ENCODE data around the gene DCLK1. TPM values are rescaled to one million over a fixed set of nuclear protein-coding genes. Genes with fewer than 3 reads are reported as not detected.

Gene DCLK1
- total RNA-seq, 5 donors from 2014 or later (not counting 1 experiment from before 2014, with no cell fraction given): 0.03 to 0.09 TPM; not detected in 3

- Mint-ChIP-seq H3K9me3 (peaks cover 0 to 11% (median 4%) of the 10 kb centered on the region in 3 donors), H3K4me1 (no peaks in the 10 kb centered on the region), H3K36me3 (no peaks in the 10 kb centered on the region), H3K27me3 (peaks cover 18 to 36% of the 10 kb centered on the region in 2 donors), H3K4me3 (no peak overlapping the region), H3K27ac (no peak overlapping the region)
- 24% methylated on average over 10 of the region's 12 CpGs for WGBS (ENCODE audit: insufficient coverage)
- Histone ChIP-seq H3K27me3 (replicated peaks in 1 of 2; ENCODE audit: control insufficient read depth in 2 of 2, extremely low read depth in 1 of 2, insufficient read depth in 2 of 2, low read length in 1 of 2) (peaks cover 4 to 7% of the 10 kb centered on the region in 2 experiments), H3K9me3 (no peaks in the 10 kb centered on the region), H3K36me3 (ENCODE audit: control insufficient read depth in 2 of 2, extremely low read depth in 1 of 2, insufficient read depth in 1 of 2, low read length in 1 of 2) (no peaks in the 10 kb centered on the region), H3K4me1 (ENCODE audit: control insufficient read depth in 1 of 2, extremely low read depth in 1 of 2, insufficient read depth in 2 of 2, low read length in 2 of 2) (no peaks in the 10 kb centered on the region), H3K27ac (ENCODE audit: low read length) (no peak overlapping the region), H3K4me3 (ENCODE audit: control insufficient read depth in 1 of 2, extremely low read depth in 1 of 2, low read length in 1 of 2) (no peak overlapping the region)
- ATAC-seq (replicated peaks in 1 of 4) (no peak), DNase-seq (no peak)
- ChIA-PET POLR2A (no interaction called here), CTCF (interaction anchor here in 1 of 2 donors (0.8 kb wide), 1 partner anchor 1541 kb away, joined by 3 read pairs; no protein-coding TSS in a partner anchor)
Measured at GRCh38 chr13:35855531-35856019, 275.6 kb downstream of the DCLK1 start.

- H3K27me3 ChIP-seq (replicated peaks in 1 of 2; ENCODE audit: control insufficient read depth in 2 of 2, extremely low read depth in 1 of 2, insufficient read depth in 2 of 2, low read length in 1 of 2): peaks cover 4 to 7% of the 10 kb centered on the region in 2 experiments
- CTCF ChIA-PET: no interaction called here
Measured at GRCh38 chr13:35854286-35854685, 276.9 kb downstream of the DCLK1 start.

DNA sequence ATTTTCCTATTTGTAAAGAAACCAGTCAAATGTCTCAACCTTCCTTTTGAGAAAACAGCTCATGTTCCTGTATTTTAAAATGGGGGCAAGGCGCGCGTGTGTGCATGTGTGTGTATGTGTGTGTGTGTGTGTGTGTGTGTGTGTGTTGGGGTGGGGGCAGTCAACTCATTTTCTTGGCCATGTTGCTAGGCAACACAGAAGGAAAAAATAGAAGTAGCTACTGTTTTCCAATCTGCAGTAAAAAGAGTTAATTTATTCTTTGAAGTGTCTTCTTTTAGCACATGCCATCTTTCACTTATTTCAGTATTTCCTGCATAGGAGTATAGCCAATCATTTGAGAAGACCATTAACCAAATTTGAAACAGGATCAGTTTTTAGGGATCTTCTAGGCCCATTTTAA is 279.3 kb downstream of the DCLK1 start:
- H3K27me3 Mint-ChIP-seq: peaks cover 10 to 24% of the 10 kb centered on the region in 2 donors
- no peaks in the 10 kb centered on the region for H3K4me1 Mint-ChIP-seq
- H3K4me3 ChIP-seq (ENCODE audit: control insufficient read depth in 1 of 2, extremely low read depth in 1 of 2, low read length in 1 of 2): no peak overlapping the region
- H3K27ac Mint-ChIP-seq: no peak overlapping the region
- no peaks in the 10 kb centered on the region for H3K4me1 ChIP-seq (ENCODE audit: control insufficient read depth in 1 of 2, extremely low read depth in 1 of 2, insufficient read depth in 2 of 2, low read length in 2 of 2)
- peaks cover 4 to 7% of the 10 kb centered on the region in 2 experiments for H3K27me3 ChIP-seq (replicated peaks in 1 of 2; ENCODE audit: control insufficient read depth in 2 of 2, extremely low read depth in 1 of 2, insufficient read depth in 2 of 2, low read length in 1 of 2)
- ChIA-PET CTCF (no interaction called here), POLR2A (no interaction called here)
- H3K9me3 ChIP-seq: no peaks in the 10 kb centered on the region
- no peaks in the 10 kb centered on the region for H3K36me3 Mint-ChIP-seq
- H3K9me3 Mint-ChIP-seq: peaks cover 0 to 5% (median 4%) of the 10 kb centered on the region in 3 donors
- ATAC-seq (replicated peaks in 1 of 4): no peak
- no CpG with 5 or more reads among the region's 3 CpGs for WGBS (ENCODE audit: insufficient coverage)
- H3K36me3 ChIP-seq (ENCODE audit: control insufficient read depth in 2 of 2, extremely low read depth in 1 of 2, insufficient read depth in 1 of 2, low read length in 1 of 2): no peaks in the 10 kb centered on the region
- no peak overlapping the region for H3K4me3 Mint-ChIP-seq
- no peak overlapping the region for H3K27ac ChIP-seq (ENCODE audit: low read length)
- no peak for DNase-seq

More at GRCh38 chr13:35854286-35854685, 276.9 kb downstream of the DCLK1 start:
- Mint-ChIP-seq H3K4me1 (no peaks in the 10 kb centered on the region), H3K36me3 (no peaks in the 10 kb centered on the region), H3K9me3 (peaks cover 0 to 11% (median 4%) of the 10 kb centered on the region in 3 donors), H3K27me3 (peaks cover 18 to 36% of the 10 kb centered on the region in 2 donors), H3K4me3 (no peak overlapping the region), H3K27ac (no peak overlapping the region)
- POLR2A ChIA-PET: no interaction called here
- Histone ChIP-seq H3K27ac (ENCODE audit: low read length) (no peak overlapping the region), H3K4me1 (ENCODE audit: control insufficient read depth in 1 of 2, extremely low read depth in 1 of 2, insufficient read depth in 2 of 2, low read length in 2 of 2) (no peaks in the 10 kb centered on the region), H3K36me3 (ENCODE audit: control insufficient read depth in 2 of 2, extremely low read depth in 1 of 2, insufficient read depth in 1 of 2, low read length in 1 of 2) (no peaks in the 10 kb centered on the region), H3K4me3 (ENCODE audit: control insufficient read depth in 1 of 2, extremely low read depth in 1 of 2, low read length in 1 of 2) (no peak overlapping the region), H3K9me3 (no peaks in the 10 kb centered on the region)
- 40% methylated on average over 2 of the region's 8 CpGs for WGBS (ENCODE audit: insufficient coverage)
- DNase-seq (no peak), ATAC-seq (replicated peaks in 1 of 4) (no peak)

- POLR2A ChIA-PET: no interaction called here
- H3K9me3 Mint-ChIP-seq: peaks cover 0 to 5% (median 4%) of the 10 kb centered on the region in 3 donors
Measured at GRCh38 chr13:35851356-35851755, 279.8 kb downstream of the DCLK1 start.

DNA sequence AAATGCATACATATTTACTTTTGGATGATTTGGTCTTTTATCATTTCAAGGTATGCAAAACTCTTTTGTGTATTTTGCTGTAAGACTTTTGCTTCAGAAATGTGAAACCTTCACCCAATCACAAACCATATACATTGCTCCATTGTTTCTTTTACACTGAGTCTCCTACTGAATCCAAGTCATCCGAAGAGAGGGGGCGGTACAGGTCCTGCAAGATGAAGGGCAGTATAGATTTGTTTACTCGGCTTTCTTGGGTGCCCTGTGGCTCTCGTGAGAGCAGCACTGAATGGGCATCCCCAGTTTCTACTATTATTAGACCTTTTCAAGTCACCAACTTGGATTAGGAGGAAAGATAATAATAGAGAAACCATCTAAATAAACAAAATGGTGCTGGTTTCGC is 280.6 kb downstream of the DCLK1 start:
- H3K27ac ChIP-seq (ENCODE audit: low read length): no peak overlapping the region
- ChIA-PET POLR2A (no interaction called here), CTCF (no interaction called here)
- no peaks in the 10 kb centered on the region for H3K4me1 Mint-ChIP-seq
- no peak for DNase-seq
- no peak overlapping the region for H3K4me3 ChIP-seq (ENCODE audit: control insufficient read depth in 1 of 2, extremely low read depth in 1 of 2, low read length in 1 of 2)
- H3K27ac Mint-ChIP-seq: no peak overlapping the region
- no peaks in the 10 kb centered on the region for H3K4me1 ChIP-seq (ENCODE audit: control insufficient read depth in 1 of 2, extremely low read depth in 1 of 2, insufficient read depth in 2 of 2, low read length in 2 of 2)
- no peaks in the 10 kb centered on the region for H3K36me3 Mint-ChIP-seq
- H3K9me3 Mint-ChIP-seq: peaks cover 0 to 5% (median 4%) of the 10 kb centered on the region in 3 donors
- H3K27me3 ChIP-seq (replicated peaks in 1 of 2; ENCODE audit: control insufficient read depth in 2 of 2, extremely low read depth in 1 of 2, insufficient read depth in 2 of 2, low read length in 1 of 2): peaks cover 2 to 7% of the 10 kb centered on the region in 2 experiments
- H3K4me3 Mint-ChIP-seq: no peak overlapping the region
- no peaks in the 10 kb centered on the region for H3K36me3 ChIP-seq (ENCODE audit: control insufficient read depth in 2 of 2, extremely low read depth in 1 of 2, insufficient read depth in 1 of 2, low read length in 1 of 2)
- no peak for ATAC-seq (replicated peaks in 1 of 4)
- peaks cover 10 to 14% of the 10 kb centered on the region in 2 donors for H3K27me3 Mint-ChIP-seq
- WGBS (ENCODE audit: insufficient coverage): no CpG with 5 or more reads among the region's 5 CpGs
- no peaks in the 10 kb centered on the region for H3K9me3 ChIP-seq

More at GRCh38 chr13:35851356-35851755, 279.8 kb downstream of the DCLK1 start:
- Histone ChIP-seq H3K4me1 (ENCODE audit: control insufficient read depth in 1 of 2, extremely low read depth in 1 of 2, insufficient read depth in 2 of 2, low read length in 2 of 2) (no peaks in the 10 kb centered on the region), H3K27me3 (replicated peaks in 1 of 2; ENCODE audit: control insufficient read depth in 2 of 2, extremely low read depth in 1 of 2, insufficient read depth in 2 of 2, low read length in 1 of 2) (peaks cover 4 to 7% of the 10 kb centered on the region in 2 experiments), H3K4me3 (ENCODE audit: control insufficient read depth in 1 of 2, extremely low read depth in 1 of 2, low read length in 1 of 2) (no peak overlapping the region), H3K9me3 (no peaks in the 10 kb centered on the region), H3K36me3 (ENCODE audit: control insufficient read depth in 2 of 2, extremely low read depth in 1 of 2, insufficient read depth in 1 of 2, low read length in 1 of 2) (no peaks in the 10 kb centered on the region), H3K27ac (ENCODE audit: low read length) (no peak overlapping the region)
- peaks cover 10 to 20% of the 10 kb centered on the region in 2 donors for H3K27me3 Mint-ChIP-seq
- 50% methylated on average over 1 of the region's 5 CpGs for WGBS (ENCODE audit: insufficient coverage)
- DNase-seq (no peak), ATAC-seq (replicated peaks in 1 of 4) (no peak)
- H3K27ac Mint-ChIP-seq: no peak overlapping the region
- CTCF ChIA-PET: no interaction called here
- H3K4me1 Mint-ChIP-seq: no peaks in the 10 kb centered on the region
- H3K36me3 Mint-ChIP-seq: no peaks in the 10 kb centered on the region
- H3K4me3 Mint-ChIP-seq: no peak overlapping the region

DNA sequence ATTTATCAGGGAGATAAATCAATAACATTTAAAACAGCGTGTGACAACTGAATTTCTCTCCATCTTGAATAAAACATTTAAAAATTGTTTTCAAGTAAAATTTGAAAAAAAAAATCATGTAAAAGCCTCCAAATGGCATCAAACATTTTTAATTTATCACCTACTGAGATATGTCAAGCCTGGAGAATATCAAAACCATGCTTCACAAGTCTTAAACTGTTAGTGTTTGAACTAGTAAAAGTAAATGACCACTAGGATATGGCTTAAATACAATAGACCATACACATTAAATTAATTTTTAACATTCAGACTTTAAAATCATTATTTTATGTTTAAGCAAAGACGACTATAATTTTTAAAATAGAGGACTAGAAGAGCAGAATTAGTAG is 281.9 kb downstream of the DCLK1 start:
- POLR2A ChIA-PET: no interaction called here
- WGBS (ENCODE audit: insufficient coverage): no CpG with 5 or more reads among the region's 2 CpGs

More for the DNA sequence above, 281.9 kb downstream of the DCLK1 start:
- H3K27me3 ChIP-seq (replicated peaks in 1 of 2; ENCODE audit: control insufficient read depth in 2 of 2, extremely low read depth in 1 of 2, insufficient read depth in 2 of 2, low read length in 1 of 2): no peaks in the 10 kb centered on the region
- Mint-ChIP-seq H3K27me3 (peaks cover 0 to 7% of the 10 kb centered on the region in 2 donors), H3K4me1 (no peaks in the 10 kb centered on the region), H3K4me3 (no peak overlapping the region), H3K36me3 (no peaks in the 10 kb centered on the region), H3K9me3 (peaks cover 0 to 5% (median 4%) of the 10 kb centered on the region in 3 donors), H3K27ac (no peak overlapping the region)
- H3K27ac ChIP-seq (ENCODE audit: low read length): no peak overlapping the region
- ATAC-seq (replicated peaks in 1 of 4) (no peak), DNase-seq (no peak)
- no peak overlapping the region for H3K4me3 ChIP-seq (ENCODE audit: control insufficient read depth in 1 of 2, extremely low read depth in 1 of 2, low read length in 1 of 2)
- H3K4me1 ChIP-seq (ENCODE audit: control insufficient read depth in 1 of 2, extremely low read depth in 1 of 2, insufficient read depth in 2 of 2, low read length in 2 of 2): no peaks in the 10 kb centered on the region
- no peaks in the 10 kb centered on the region for H3K36me3 ChIP-seq (ENCODE audit: control insufficient read depth in 2 of 2, extremely low read depth in 1 of 2, insufficient read depth in 1 of 2, low read length in 1 of 2)
- CTCF ChIA-PET: no interaction called here
- no peaks in the 10 kb centered on the region for H3K9me3 ChIP-seq
